HPDE6-E6E7 (cell line): ENCODE measurements around the gene ITPKB.
"Not testable (repeated sequence)": the region's sequence is repeated elsewhere in the genome, so short reads cannot be mapped to it uniquely, and the experiment has no call there.

Source experiments
- DNase-seq: peaks from one replicate; pipeline ENCODE4 v3.0.0; 2011; ENCODE audit warnings: missing footprints; ENCODE audit errors: extremely low spot score

ITPKB gene

DNA sequence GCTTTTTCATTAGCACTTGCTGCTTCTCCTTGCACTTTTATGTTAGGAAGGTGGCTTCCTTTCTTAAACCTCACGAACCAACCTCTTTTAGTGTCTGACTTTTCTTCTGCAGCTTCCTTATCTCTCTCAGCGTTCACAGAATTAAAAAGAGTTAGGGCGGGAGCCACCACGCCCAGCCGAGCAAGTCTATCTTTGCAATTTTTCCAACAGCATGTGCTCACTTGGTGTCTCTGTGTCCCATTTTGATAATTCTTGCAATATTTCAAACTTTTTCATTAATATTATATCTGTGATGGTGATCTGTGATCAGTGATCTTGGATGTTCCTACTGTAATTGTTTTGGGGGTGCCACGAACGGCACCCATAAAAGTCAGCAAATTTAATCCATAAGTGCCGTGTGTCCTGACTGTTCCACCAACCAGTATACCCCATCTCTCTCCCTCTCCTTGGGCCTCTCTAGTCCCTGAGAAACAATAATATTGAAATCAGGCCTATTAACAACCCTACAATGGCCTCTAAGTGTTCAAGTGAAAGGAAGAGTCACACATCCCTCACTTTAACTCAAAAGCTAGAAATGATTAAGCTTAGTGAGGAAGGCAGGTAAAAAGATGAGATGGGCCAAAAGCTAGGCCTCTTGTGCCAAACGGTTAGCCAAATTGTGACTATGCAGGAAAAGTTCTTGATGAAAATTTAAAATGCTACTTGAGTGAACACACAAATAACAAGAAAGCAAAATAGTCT is 15.9 kb upstream of the ITPKB start:
- no peak for DNase-seq

DNA sequence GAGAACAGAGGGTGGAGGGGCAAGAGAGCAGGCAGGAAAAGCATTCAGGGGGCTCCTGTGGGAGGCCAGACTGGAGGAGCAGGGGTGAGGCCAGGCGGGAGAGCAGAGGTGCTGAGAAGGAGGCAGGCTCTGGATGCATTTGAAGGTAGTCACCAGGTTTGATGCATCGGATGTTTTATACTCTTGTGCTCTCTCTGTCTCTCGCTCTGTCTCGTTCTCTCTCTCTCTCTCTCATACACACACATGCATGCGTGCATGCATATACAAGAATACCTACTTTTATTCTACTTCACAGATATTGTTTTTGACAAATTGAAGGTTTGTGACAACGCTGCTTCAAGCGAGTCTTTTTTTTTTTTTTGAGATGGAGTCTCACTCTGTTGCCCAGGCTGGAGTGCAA is 15.0 kb upstream of the ITPKB start:
- no peak for DNase-seq

DNA sequence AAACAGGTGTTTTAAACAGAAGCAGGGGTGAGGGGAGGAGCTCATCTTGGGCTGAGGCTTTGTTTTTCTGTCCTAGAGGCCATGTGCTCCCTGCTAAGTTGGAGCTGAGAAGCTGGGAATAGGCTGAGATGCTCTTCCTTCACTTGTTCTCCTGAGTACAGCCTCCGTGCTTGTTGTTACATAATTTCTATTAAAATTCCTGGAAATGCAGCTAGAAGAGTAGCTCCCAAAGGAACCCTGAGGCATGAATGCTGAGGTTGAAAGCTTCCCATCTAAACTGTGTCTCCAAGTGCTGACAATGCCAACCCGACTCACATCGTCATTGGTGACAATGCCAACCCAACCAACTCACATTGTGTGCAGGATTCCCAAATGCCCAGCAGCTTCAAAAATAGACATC is 12.6 kb upstream of the ITPKB start:
- DNase-seq = no peak

DNA sequence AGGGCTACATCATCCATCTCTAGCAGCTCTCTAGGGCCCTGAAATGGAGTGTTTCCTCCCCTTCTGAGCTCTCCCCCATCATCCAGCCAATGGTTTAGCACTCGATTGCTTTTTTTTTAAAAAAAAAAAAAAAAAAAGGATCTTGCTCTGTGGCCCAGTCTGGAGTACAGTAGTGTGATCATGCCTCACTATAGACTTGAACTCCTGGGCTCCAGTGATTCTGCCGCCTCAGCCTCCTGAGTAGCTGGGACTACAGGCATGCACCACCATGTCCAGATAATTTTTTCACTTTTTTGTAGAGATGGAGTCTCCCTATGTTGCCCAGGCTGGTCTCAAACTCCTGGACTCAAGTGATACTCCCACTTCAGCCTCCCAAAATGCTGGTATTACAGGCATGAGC is 12.1 kb upstream of the ITPKB start:
- no peak for DNase-seq

DNA sequence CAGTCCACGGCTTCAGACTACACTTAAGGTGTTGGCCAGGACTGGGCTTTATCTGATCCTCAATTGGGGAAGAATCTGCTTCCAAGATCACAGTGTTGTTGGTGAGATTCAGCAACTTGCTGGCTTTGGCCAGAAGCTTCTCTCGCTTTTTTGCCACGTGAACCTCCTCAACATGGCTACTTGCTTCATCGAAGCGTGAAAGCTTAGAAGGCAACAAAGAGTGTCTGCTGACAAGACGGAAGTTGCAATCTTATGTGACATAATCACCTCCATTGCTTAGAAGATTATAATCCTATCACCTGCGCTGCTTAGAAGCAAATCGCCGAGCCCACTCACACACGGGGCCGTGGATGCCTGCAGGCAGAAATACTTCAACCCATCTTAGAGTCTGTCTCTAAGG is 10.4 kb upstream of the ITPKB start:
- DNase-seq = no peak

DNA sequence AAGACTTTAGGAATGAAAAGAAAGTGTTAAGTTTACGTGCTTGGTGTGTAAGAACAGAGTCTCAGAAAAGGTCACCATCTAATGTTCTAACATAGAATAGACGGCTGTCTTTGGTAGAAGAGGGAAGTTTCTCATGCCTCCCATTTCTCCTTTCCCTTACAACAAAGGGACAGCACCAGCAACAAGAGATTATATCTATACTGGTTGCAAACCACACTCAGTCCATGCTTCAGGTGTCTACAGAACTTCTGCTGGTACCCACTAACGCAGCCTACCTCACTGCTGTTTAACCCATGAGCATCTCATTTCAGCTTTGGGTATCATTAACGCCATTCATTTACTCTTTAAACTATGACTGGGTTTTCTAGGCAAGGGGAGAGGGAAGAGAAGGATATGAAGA is 9.2 kb upstream of the ITPKB start:
- DNase-seq = no peak

DNA sequence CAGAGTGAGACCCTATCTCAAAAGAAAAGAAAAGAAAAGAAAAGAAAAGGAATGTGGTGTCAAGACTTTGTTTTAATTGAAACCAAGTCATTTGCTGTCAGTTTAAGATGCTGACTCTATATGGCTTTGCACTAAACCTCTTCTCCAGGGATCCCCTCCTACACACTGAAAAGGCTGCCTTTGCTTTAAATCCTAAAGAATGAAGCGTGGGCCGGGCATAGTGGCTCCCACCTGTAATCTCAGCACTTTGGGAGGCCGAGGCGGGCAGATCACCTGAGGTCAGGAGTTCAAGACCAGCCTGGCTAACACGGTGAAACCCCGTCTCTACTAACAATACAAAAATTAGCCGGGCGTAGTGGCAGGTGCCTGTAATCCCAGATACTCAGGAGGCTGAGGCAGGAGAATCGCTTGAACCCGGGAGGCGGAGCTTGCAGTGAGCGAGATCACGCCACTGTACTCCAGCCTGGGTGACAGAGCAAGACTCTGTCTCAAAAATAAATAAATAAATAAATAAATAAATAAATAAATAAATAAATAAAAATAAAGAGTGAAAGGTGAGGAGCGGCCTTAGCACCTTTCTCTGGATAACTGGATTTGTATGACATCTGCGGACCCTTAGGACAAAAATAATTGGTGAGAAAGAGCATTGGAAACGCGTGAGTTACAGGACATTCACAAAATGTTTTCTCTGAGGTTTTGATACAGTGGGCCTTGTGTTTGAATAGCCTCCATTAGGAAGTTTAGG is 8.6 kb upstream of the ITPKB start:
- not testable (repeated sequence) for DNase-seq

DNA sequence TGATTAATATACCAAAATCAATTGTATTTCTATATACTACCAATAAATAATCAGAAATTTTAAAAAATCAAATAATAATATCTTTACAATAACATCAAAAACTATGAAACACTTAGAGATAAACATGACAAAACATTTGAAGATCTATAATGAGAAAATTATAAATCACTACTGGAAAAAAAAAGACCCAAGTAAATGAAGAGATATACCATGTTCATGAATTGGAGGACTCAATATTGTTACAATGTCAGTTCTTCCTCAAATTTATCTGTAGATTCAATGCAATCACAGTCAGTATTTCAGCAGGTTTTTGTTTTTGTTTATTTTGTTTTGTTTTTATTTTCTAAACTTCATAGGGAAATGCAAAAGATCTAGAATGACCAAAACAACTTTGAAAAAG is 4.2 kb upstream of the ITPKB start:
- DNase-seq = no peak

DNA sequence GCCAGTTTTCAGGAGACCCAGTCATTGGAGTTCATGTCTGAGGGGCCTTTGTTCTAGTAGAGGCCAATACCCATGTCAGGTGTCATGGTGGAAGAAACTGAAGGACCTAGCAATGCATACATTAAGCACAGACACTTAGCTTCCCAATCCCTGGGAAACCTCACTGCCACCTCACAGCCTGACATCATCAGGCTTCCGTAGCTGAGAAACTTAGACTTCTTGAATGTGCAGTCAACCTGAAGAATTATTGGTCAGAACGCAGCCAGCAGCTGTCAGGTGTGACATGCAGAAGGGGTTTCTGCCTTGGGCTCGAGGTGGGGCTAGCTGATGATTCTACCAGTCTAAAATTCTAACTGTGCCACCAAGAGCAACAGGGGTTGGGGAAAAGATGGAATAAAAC is 1.9 kb upstream of the ITPKB start:
- DNase-seq = no peak

DNA sequence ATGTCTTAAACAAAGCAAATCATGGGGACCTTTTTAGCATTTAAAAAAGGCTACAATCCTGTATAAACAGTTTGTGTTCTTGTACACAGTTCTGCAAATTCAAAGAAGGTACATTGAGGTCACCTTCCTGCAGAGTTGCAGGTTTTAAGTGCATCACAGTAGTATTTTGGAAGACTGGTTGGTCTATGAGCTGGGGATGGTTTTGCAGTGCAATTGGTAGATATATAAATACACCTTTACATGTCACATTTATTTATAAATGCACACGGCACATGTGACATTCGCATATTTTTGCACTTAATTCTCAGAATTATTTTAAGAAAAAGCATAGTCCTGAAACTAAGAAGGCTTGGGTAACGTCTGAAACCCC is 599 bp upstream of the ITPKB start:
- no peak for DNase-seq

DNA sequence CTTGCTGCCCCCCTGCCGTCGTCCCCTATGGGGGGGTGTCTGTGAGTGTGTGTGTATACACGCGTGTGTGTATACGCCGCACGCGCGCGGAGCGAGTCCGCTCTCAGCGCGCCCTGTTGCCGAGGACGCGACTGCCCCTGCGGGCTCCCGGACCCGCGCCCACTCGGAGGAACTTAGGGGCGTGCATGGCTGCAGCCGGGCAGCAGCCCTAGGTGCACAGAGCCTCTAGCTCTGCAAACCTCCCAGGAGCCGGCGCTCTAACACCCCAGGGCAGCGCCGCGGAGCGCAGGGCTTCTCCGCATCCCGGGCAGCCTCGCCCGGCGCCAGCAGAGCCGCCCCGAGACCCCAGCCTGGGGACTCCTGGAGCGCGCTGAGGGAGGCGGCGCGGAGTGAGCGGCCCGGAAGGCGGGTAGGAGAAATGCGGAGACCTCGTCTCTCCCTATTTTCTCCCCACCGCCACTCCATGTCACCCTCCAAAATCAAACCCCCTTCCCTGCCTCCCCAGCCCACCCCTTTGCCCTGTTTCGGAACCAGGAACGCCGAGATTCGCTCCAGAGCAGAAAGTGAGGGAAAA is 574 bp downstream of the ITPKB start:
- no peak for DNase-seq

DNA sequence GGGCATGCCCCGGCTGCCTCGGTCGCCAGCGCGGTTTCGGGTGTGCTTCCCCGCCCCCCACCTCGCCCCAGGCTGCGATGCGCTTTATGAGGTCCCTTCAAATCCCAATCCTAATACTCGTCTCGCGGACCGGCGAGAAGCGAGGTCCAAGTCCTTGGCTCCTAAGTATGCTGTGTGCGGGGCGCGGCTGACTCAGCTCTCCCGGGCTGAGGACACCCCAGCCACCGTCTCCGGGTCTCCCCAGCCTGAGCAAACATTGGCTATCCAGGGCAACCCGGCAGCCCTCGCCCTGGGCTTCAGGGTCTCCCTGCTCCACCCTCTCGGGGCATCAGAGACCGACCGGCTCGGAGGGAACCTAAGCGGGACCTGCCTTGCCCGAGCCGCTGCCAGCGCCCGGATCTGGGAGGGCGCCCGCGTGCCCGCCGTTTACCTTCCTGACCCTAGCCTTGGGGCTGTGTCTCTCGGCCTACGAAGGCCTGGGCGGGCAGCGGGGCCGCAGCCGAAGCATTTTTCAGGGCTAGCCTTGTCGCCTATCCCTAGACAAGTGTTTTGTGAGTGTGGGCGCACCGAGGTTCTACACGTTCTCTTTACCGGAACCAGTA is 1.2 kb downstream of the ITPKB start:
- no peak for DNase-seq

DNA sequence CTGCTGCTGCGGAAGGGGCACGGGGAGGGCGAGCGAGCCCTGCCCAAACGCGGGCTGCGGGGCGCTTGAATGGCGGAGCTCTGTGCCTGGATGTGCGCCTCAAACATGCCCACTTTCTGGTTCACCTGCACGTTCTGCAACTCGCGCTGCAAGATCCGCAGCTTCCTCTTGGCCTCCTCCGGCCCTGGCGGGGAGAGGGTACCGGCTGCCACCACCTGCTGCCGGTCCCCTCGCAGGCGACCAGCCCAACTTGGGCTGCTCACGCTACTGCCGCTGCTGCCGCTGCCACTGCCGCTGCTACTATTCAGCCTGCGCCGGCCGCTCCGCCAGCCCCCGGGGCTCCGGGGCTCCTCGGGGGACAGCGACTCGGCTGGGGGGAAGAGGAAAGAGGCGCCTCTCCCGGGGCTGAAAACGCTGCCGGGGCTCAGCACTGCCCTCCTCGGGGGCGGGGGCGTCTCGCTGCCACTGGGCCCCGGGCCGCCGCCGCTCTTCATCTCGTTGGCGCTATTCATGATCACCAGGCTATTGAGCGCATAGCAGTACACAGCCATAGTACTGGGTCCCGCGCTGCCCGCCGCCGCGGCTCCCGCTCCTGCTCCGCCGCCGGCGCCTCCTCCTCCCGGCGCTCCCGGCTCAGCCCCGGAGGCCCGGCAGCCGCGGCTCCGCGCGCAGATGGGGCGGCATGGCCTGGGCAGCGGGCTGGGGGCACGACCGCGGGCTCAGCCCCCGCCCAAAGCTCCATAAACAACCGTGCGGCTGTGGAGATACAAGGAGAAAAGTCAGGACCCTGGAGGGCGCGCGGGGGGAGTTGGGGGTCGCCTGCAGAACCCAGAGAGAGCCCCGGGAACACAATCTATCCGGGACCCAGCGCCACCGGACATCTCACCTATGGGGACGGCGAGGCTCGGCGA is 1.9 kb downstream of the ITPKB start:
- DNase-seq = no peak

DNA sequence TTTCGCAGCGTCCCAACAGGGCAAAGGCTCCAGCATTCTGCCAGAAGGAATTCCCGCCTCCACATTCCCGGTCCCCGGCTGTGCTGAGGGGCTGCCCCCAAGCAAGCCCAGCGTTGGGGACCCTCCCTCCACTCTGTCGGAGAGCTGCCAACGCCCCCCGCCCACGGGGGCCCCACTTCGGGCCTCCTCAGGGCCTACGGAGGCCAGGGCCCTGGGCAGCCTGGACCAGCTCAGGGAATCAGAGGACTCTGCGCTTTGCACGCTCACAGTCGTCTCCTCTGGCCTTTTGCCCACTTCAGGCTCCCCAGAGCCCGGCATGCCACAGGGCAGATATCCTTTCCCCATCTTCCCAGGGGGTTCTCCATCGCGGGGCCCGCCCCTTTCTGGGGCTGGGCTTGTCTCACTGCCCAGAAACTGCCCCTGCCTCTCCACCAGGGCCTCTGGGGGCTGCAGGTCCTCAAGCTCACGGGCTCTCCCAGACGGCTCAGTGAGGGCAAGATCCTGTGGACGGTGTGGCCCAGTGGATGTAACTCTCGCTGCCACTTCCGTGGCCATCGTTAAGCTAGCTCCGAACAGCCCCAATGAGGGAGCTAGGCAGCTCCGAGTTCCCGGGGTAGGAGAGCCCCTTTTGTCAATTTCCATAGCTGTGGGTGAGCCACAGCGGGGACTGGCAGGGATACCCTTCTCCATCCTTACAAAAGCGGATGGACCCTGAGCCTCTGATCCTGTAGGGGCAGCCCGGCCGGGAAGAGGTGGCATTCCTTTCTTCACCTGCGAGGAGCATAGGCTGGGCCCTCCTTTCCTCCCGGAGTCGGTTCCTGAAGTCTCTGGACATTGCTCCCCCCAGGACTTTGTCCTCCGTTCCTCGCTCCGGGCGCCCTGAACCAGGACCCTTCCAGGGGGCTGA is 2.8 kb downstream of the ITPKB start:
- DNase-seq = no peak

DNA sequence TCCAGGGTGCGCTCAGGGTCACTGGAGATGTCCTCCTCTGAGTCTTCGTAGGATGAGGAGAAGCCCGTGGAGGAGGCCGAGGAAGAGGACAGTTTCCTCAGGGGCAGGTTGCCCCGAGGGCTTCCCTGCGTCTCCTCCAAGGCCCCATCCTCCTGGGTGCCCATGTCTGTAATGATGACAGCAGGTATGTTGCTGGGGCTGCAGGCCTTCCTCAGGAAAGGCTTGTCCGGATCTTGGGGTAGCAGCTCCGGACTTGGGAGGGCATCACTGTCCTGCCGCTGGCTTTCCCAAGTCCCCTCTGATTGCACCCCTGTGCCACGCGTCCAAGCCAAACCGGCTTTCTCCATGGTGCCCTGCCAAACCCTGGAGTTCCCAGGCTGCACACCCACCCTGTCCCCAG is 3.5 kb downstream of the ITPKB start:
- DNase-seq = no peak

DNA sequence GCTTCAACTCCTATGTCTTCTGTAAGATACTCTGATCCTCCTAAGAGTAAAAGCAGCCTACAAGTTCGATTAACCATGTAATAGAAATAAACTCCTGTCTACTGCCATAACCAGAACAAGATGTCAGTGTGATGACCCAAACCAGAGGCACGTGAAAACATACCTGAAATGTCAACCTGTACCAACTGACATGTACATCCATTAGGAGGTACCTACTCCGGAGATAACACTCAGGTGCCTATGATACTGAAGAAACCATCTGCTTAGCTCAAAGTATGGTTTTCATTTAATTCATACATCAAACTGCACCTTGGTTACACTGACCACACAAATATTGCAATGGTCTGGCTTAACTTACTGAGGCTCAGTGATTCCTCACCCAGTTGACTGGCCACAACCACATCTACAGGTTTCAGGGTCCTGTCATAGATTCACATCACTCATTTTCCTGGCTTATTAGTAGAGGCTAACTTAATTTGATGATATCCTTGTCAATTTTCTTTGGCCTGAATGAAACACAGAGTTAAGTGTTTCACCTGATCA is 4.4 kb downstream of the ITPKB start:
- DNase-seq = no peak

DNA sequence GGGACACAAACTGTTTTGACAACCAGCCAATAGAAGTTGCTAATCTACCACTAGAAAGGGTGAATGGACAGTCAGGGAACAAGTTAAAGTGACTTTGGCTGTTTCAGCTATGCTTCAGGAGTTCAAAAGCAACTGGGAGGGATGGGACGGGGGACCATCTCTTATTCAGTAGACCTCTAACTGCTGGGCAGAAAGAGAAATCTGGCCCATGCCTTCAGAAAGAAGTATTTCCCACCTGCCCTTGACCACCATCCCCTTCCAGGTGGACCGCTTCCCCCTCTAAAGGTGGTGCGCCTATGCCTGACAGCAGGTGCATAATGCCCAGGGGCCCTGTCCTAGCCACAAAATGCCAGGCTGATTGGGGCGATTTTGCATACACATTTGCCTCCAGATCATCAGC is 5.2 kb downstream of the ITPKB start:
- DNase-seq = no peak

DNA sequence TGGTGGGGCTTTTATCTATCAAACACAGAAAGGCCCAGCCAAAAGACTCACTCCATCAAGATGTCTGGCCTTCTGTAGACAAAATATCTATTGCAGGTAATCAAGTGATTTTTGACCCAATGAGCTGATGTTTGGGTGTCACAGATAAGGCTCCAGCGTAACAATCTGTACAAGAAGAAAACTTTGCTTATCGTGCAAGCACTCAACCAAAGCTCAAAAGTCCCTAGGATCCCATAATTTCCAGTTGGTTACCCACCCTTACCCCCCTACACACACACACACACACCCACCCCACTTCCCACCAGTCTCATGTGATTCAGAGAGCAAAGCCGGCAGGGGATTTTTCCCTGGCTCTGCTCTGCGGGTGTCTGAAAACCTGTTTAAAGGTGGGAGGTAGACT is 5.8 kb downstream of the ITPKB start:
- no peak for DNase-seq

DNA sequence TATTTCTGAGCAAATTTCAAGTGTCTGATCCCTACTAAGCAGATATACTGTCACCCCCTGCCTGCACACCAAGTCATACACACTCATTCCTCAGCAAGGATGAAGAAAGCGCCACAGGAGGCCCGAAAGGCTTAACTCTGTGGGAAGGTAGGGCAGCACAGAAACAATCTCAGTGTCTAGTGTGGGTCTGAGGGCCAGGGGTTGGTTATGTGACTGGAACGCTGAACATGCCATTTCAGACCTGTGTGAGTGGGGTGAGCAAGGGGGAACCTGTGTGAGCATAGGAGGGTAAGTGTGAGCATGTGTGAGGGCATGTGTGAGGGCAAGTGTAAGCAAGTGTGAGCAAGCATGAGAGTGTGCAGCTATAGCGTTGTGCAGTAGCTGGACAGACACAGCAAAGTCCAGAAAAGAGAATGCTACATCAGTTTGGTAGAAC is 6.2 kb downstream of the ITPKB start:
- no peak for DNase-seq

DNA sequence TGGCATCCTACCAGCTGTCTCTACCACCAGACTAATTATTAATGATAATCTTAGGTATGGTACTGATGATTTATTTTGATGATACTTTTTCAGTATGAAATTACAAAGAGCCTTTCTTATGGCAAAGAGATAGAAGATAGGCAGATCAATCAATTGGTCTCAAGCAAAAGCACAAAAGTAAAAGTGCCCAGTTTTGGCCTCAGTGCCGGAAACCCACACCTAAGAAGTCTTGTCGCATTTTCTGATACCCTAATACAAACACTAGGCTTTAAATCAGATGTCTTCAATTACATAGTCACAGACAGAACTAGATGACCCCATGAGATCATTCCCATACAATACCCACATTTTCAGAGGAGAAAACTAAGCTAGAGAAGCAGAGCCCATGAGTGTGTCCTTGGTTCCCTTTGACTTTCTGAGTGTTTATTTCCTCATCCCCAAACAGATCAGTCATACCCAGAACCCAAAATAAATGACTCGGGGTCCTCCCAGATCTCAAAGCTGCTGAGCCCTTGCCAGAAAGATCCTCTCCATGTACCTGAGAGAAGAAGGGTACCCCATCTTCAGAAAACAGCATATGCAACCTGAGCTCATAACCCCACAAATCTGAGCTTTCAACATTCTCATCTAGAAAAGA is 7.7 kb downstream of the ITPKB start:
- no peak for DNase-seq
